GM19438 (cell line): ENCODE results near the gene TRAK1.

Source experiments
- ATAC-seq: cut with Tn5 transposase; IDR thresholded peaks from one replicate; pipeline ENCODE4 v1.9.1; 2021; ENCODE audit warnings: low read depth; ENCODE audit not compliant: unreplicated experiment

TRAK1 gene

DNA sequence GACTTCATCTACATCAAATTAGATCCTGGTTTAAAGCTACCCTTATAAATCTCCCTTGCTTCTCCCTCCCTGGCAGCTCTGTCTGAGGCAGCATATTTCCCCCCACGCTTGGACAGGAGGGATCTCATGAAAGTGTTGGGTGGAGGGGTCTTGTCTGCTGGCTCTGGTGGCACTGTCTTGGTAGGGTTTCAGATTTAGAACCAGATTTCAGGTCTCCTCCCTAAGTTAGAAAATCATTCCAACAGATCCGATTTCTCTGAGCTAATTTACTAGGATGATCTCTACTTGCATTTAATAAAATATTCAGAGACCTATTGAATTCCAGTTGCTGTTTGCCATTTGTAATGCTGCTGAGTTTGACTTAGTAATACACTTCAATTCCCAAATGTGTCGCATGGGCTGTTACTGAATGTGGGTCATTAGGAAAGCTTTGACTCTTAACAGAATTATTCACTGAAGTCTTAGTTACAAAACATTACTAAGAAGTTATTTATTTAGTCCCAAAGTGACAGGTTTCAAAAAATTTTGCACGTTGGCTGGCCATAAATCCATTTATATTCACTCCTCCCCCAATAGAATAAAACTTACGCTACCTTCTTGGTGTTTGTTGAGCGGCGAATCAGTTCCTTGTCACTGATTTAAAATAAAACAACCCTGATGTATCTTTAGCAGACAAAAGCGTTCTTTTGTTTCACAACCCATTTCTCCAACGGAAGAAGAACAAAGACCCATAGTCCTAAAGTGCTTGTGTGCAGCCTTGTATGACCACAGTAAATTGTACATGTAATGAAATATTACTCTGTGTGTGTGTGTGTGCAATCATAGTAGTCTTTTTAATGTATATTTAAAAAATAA lies 84.5 kb downstream of the TRAK1 start:
- ATAC-seq = no peak

DNA sequence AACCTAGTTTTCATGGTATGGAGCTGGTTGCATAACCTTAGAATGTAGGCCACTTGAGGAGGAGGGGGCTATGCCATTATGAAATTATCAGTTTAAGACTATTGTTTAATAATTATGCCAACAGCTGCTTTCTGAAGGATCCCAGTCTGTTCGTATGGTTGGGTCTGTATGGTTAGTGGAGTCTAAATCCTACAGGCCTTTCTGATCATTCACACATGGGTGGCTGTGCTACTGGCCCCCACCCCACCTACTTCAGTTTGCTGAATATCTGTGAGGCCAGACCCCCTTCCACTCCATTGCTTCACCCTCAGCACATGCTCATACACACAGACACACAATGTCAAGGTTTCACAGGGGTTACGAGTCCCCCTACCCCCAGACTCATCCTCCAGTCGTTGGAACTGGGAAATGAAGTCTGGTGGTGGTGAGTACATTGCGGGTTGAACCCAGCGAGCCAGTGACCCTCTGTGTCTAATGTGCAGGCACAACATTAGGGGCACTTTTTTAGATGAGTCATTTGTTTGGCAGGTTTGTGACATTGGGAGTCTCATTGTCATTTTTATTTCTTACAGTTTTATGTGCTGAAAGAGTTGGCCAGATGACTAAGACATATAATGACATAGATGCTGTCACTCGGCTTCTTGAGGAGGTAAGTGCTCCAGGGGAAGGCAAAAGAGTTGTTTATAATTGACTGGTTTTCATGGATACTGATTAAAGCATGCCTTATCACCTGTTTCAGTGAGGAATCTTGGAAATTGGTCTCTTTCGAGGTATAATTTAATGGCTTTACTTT lies 85.3 kb downstream of the TRAK1 start:
- no peak for ATAC-seq

DNA sequence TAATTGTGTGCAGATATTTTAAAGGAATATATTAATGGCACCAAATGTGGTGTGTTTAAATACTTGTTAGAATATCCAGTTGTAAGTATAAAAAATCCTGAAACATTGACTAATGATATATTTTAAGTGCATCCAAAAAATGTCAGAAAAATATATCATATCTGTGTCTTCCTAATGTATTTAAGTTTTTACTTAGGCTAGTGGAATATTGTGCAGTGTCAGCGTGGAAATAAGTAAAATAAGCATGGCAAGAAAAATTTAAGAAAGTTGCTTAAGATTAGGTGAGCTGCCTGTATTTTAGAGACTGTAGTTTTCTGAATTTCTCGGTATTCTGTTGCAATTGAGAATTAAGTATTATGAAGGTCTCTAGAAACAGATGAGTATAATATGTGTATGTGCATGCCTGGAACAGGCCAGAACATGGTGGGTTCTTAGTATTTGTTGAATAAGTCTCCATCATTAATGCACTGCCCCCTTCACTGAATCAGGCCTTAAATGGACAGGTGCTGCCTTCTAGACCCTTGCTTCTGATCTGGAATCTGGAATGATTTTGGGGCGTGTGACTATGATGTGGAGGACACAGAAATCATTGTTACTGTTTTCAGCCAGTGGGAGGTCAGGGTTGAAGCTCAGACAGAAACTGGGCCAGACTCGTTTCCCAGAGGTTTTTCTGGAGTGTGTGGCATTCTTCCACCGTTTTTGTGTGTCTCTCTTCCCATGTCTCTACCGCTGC lies 86.1 kb downstream of the TRAK1 start:
- ATAC-seq = no peak

DNA sequence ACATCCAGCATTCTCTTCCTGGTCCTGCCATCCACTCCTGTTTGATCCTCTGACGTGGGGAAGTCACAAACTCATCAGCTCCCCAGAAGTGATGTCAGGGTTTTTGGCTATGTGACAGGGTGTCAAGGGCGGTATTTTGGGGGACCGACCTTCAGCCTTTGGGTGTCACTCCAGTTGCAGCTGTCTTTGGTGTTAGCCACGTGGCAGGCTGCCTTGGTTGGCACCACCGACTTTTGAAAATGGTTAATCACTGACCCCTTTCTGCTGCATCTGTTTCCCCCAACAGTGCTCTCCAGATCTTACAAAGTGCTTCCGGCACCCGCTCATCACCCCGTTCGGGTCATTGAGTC lies 86.6 kb downstream of the TRAK1 start:
- ATAC-seq = no peak

DNA sequence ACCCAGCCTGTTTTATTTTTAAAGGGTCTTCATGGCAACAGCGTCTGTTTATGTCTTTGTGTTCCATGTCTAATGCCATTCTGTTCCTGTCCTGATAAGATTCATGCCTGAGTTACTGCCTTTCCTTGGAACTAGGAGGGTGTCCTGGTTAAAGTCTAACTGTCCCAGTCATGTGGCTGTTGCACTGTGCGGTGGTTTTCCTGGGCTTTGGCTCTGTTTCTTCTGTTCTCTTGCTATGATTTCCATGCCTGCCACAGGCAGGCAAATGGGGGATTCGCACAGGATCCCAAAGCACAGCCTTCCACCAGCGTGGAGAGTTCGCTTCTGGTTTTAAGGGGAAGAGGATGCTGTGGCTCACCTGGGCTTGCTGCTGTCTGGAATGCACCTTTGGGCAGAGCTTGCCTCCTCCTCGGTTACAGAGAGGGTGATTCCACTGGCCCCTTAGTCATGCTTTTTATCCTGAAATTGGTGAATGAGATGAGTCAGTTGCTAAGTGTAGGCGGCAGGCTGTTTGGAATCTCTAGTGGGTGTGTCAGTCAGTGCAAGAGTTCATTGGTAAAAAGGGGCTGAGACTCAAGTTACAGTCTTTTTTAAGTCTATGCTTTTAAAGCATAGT lies 88.1 kb downstream of the TRAK1 start:
- ATAC-seq = no peak

DNA sequence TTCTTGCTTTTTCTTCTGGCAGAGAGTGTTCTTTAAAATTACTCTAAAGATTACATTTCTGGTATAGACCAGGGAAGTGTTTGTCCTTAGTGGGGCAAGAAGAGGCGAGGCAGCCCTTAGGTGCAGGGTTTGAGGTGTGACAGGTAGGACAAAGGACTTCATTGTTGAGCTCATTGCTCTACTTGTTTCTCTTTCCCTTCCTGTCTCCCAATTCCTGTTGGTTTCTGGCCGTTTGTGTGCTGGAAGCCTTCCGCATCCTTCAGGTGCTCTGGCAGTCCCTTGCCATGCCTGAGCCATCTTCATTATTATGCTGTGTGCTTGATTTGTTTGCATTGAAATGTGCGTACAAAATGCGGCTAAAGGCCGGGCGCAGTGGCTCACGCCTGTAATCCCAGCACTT lies 89.7 kb downstream of the TRAK1 start:
- ATAC-seq = no peak

DNA sequence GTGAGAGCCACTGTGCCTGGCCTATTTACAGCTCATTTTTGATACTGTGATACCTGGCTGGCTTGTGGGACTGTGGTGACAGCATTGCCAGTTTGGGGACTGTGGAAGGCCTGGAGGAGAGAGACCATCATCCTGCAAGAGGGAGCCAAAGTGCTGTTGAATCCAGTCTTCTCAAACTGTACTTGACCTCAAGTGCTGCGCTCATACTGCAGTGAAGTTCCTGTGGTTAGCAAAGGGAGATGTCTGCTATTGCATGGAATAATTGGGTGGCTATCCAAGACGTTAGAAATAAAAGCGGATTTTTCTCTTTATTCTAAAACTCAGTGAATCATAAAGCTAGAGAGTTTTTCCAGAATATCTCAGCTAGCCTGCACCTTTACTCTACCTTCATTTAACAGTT lies 91.4 kb downstream of the TRAK1 start:
- no peak for ATAC-seq

DNA sequence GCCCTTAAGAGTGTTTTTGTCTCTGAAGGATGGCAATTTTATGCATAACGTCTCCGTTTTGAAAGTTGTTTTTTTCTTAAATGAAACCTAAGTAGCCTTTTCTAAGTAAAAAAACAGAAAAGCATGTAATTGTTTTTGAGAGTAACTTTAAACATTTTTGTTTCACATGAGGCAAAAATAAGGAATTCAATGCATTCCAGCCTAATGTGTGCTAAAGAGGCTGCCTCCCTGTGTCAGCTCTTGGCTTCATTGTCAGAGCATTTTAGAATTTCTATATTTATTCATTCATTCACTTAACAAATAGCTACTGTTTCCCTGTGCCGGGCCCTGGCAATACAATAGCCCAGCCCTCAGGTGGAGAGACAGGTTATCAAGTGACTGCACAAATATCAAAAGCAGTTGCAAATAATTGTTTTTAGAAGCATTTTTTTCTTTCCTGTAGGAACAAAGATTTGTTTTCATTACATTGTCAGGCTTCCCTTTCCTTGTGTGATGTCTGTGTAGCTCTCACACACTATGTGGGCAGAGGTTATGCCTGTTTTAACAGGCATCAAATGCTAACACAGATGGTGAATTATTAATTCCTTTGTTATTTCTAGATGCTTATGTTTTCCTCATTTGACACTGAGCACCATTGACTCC lies 93.0 kb downstream of the TRAK1 start:
- no peak for ATAC-seq

DNA sequence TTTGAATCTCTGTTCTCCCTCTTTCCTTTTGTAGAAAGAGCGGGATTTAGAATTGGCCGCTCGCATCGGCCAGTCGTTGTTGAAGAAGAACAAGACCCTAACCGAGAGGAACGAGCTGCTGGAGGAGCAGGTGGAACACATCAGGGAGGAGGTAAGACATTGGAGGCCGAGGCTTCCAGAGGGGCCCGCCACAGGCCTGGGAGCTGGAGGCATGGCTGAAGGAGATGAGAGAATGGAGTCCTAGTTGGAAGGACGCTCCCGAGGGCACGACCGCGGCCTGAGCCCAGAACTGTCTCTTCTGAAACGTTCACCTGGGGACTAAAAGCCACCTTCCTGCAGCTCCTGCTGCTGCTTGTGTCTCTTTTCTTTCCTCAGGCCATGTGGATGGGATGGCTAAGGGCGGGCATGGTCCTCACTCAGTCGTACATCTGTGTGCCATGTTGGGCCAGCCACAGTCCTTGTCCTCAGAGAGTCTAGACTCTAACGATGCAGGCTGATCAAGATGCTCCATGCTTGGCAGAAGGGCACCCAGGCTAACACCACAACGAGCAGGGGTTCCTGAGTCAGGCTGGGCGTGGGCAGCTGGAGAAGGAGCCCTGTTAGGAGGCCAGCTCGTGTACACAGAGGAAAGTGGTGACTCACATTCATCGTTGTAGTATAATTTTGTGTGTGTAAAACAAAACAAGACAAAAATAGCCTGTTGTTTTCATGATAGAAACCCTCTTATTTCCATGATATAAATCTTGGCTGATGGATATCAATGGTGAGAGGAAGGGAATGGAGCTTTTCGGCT lies 93.7 kb downstream of the TRAK1 start:
- no peak for ATAC-seq

DNA sequence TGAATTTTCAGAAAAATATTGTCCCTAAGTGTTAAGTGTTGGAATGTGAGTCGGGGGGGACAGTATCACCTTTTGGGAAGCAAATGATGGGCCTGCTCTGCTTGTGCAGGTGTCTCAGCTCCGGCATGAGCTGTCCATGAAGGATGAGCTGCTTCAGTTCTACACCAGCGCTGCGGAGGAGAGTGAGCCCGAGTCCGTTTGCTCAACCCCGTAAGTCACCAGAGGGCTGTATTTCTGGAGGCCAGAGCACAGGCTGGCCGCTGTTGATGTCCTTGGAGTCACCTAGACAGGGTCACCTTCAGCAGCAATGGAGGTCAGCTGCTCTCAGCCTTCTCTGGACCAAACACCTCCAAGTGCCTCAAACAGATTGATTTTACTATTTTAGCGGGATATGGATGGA lies 96.8 kb downstream of the TRAK1 start:
- ATAC-seq = no peak

DNA sequence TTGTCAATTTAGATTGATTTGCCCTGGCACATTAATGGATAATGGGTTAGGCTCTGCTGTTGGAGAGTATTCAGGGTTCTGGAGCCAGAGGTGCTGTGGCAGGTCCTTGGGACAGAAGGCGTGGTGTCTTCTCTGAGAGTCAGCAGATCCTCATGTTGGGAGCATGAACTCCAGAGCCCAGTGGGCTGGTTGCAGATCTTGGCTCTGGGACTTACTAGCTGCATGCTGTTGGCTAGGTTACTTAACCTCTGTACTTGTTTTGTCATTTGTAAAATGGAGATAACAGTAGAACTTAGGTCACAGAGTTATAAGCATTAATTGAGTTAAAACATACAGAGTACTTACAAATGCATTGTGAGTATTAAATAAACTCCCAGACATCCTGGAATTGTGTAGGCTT lies 97.2 kb downstream of the TRAK1 start:
- ATAC-seq = no peak

DNA sequence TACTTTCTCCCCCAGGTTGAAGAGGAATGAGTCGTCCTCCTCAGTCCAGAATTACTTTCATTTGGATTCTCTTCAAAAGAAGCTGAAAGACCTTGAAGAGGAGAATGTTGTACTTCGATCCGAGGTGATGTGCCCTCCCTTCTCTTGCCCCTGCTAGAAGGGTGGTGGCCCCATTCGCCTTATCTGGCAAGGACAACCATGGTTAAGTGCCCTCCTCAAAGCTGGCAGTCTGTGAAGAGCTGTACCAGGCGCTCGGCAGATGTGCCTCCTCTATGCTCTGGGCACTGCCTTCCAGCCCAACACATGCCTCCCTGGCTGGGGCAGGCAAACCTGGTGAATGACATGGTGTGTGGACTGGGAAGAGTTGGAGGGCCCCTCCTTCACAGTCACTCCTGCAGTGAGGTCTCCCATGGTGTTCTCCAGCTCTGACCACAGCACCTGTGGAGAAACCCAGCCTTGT lies 97.9 kb downstream of the TRAK1 start:
- ATAC-seq = no peak

DNA sequence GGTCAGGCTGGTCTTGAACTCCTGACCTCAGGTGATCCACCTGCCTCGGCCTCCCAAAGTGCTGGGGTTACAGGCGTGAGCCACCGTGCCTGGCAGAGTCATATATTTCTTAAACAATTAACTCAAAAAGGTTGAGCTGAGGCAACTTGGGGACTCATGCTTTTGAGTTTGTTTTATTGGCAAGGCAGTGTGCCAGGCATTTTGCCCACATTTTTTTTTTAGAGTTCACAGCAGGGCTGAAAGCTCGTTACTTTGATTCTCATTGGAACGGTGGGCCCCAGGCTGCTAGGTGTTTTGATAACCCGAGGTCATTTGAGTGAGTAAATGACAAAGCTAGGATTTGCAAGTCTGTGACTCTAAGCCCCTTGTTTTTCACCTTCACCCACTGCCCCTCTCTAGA lies 98.6 kb downstream of the TRAK1 start:
- no peak for ATAC-seq

DNA sequence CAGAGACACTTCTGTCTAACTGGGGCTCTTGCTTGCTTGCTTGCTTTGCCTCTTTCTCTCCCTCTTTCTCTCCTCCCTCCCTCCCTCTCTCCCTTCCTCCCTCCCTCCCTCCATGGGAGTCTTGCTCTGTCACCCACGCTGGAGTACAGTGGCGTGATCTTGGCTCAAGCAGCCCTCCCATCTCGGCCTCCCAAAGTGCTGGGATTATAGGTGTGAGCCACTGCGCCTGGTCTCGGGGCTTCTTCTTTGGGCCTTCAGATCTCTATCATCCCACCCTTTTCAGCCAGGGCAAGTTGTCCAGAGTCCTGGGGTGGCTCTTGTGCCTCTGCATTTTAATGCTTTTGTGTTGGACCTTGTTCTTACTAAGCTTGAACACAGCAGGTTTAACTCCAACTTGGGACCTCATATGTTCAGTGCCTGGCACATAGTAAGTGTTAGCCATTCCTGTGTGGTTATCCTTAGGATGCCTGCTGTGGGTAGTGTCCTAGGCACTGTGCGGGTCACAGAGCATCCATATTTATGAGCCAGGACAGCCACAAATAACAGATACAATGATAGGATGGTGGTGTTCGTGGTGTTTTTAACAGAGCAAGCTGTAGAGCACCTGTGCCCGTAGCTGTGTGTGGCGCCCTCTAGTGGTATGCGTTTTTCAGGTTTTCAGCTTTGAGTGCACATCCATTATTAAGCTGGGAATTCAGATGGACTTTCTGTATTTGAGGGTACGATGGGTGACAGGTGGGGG lies 99.7 kb downstream of the TRAK1 start:
- ATAC-seq = no peak

DNA sequence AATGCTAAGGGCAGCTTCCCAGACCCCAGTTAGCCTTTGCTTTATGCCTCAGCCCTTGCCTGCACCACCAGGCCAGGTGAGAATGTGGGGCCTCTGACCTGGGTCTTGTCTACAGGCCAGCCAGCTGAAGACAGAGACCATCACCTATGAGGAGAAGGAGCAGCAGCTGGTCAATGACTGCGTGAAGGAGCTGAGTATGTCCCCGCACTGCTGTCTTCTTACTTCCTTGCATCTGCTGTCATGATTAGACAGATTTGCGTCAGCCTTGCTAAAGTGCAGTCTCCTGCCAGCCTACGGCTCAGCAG lies 100.2 kb downstream of the TRAK1 start:
- no peak for ATAC-seq

DNA sequence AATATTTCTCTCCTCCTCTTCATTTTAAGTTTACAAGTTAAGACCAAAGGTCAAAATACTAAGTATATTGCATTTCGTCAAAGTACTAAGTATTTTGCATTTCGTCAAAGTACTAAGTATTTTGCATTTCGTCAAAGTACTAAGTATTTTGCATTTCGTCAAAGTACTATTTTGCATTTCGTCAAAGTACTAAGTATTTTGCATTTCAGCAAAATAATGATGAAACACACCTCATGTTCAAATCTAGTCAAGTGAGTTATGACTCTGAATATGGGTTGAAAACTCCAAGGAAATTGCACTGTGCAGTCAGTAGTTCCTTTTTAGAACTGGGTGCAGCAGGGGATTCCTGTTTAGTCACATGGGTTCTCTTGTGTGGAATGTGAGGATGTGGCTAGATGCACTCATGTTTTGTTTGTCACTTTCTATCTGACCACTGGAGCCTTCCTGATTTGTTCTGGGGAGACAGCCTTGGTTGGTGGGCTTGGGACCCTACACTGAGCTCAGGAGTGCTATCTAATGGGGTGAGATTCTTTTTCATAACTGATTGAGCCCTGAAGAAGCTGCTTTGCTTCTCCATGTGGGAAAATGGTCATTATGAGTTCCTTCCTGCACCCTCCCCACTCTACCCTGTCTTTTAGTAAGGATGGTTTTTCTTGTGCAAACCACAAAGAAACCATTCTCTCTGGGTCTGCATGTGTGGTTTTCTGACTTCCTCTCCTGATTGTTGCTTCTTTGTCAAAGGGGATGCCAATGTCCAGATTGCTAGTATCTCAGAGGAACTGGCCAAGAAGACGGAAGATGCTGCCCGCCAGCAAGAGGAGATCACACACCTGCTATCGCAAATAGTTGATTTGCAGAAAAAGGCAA lies 101.4 kb downstream of the TRAK1 start:
- ATAC-seq = peak; percentile 58

DNA sequence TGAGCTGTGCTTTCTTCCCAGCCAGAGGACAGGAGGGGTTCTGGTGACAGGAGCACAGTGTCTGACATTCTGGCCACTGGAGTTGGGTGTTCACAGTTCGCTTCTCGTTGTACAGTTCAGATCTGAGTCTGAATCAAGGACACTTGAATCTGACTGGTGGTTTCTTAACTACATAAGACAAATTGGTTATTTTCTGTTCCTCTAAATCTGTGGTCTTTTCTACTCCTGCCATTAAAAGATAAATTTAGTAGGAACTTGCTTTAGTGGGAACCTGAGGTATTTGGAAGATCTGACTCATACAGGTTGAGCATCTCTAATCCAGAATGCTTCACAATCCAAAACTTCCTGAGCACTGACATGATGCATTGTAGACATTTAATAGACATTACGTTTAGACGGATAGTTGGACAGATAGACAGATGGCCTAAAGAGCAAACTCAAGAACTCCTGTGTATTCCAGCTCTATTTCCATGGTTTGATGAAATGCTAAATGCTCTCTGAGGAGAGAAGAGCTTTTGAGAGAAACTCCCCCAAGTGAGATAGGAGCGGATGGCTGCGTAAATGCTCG lies 103.9 kb downstream of the TRAK1 start:
- ATAC-seq = no peak

DNA sequence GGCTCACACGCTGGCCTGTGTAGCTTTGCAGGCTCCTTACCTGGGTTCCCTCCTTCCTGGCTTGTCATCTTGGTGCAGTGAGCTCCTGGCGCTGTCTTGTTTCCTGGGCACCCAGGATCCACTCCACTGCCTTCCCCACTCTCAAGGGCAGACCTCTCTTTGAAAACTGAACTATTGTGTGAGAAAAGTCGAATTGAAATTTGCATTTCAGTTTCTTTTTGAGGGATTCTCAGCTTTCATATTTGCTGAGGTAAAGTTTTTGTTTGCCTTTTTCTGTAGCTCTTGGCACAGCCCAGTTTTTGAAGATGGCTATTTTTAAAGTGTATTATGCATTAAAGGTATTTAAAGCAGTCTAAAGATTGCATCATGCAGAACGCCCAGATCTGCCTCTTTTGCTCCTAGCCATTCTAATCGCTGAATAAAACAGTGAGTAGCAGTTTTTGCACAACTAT lies 104.7 kb downstream of the TRAK1 start:
- ATAC-seq = peak; percentile 54
